Measurements from ENCODE around the gene ADCY2. TPM values are rescaled to one million over a fixed set of nuclear protein-coding genes. Genes with fewer than 3 reads are reported as not detected.

ADCY2 gene
- total RNA-seq, 1 donor from 2014 or later: not detected

DNA sequence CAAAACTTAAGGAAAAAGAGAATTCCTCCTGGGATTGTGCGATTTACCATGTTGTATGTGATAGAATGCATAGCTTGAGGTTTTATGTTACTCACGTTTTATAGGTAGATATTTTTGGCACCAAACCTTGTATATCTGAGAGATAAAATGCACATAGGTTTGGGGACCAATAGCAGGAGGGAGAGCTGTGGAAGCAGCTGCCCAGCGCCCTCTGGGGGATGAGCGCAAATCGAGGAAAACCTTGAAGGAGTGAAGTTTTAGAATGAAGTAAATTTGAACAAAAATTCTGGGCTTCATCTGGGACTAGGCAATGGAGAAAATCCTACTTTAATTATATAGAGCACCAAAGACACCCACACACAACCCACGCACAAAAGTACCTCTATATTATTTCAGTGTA is 197.0 kb downstream of the ADCY2 start:
- no peak for DNase-seq (ENCODE audit: low read depth)

DNA sequence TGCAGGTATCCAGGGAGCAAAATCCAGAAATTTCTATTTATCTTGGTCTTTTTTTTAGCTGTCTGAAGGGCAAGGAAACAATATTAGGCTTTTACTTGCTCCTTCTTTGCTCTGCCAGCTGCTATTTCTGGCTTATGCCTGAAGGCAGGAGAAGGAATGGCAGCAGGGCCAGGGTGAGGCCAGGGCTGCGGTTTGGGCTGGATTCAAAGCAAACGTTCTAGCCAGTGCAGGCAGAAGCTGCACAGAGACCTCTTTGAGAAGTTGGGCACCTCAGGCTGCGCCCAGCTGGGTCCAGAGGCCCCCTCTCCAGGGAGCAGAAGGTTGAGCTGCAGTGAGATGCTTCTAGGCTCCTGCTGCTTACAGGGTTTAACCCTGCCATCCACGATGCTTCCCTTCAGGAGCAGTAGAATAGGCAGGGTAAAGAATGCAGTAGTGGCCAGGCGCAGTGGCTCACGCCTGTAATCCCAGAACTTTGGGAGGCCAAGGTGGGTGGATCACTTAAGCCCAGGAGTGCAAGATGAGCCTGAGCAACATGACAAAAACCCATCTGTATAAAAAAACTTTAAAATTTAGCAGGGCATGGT is 201.2 kb downstream of the ADCY2 start:
- DNase-seq (ENCODE audit: low read depth): no peak

- DNase-seq (ENCODE audit: low read depth): no peak
Measured at GRCh38 chr5:7606840-7607465, 211.0 kb downstream of the ADCY2 start.

DNA sequence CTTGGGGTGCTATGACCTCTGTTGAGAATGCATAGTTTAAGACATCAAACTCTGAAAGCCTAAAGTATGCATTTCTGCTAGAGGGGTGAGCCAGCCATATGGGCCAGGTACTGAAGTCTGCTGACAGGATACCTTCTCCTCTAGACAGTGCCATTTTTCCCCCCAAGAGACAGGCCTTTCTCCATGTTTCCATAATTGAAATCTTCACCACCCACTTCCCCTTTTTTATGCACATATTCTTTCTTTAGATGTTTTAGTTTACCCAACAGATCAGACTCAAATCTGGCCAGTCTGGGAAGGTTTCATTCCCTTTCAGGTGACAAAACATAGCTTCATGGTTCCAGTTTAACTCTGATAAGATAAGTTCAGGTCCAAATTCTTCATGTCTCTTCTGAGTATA is 212.8 kb downstream of the ADCY2 start:
- no peak for DNase-seq (ENCODE audit: low read depth)

DNA sequence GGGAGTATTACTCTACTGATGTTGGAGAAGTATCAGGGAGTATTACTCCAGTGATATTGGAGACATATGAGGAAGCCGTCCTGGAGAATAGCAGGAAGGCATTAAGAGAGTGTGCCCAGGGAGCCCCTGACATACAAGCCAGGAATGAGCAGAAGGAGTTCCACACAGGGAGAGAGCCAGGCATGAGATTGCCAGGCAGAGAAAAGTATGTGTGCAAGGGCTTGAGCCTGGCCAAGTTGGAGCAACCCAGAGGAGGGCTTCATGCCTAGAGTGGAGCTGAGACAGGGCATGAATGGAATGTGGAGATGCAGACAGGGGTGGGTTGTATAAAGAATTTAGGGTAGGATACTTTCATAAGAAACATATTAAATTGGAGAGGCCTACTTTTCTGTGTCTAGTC is 213.8 kb downstream of the ADCY2 start:
- DNase-seq (ENCODE audit: low read depth): no peak

DNA sequence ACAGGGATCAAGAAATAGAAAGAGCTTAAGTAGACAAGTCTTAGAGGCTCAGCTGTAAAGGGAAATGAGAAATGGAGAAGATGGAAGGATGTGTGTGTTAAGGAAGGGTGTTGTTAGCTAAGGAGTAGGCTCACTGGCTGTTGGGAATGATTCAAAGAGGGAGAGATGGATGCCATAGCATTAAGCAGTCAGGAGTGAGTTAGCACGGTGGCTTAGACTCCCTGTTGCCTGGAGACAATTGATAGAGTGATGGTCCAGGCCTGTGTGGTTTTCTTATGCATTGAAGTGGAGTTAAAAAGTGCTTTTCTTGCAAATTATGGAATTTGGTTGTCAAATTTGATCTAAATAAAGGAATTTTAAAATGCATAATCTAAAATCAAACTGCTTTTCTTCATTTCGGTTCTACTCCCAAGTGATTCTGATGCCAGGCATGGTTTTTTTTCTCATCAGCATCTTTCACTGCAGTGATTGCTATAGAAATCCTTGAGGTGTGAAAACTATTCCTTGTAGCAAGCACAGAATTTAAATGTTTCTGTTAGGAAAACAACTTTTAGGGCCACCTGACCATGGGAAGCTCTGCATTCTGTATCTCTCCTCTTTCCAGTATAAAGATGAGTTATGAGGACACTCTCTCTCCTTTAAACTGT is 214.7 kb downstream of the ADCY2 start:
- no peak for DNase-seq (ENCODE audit: low read depth)

DNA sequence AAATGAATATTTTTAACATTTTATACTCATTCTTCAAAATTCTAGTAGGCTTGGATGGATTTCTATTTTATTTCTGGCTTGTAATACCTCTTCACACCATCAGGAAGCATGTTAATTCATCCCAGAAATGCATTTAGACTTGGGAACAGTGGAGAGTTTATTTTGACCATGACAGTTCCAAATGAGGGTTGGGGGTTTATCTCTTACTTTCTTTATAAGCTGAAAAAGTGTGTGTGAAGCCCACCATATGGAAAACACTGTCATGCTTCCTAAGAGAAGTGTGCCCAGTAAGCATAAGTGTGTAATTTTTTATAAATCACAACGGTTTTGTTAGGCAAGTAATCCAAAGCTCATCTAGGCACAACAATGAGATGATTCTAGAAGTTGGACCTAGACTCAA is 215.6 kb downstream of the ADCY2 start:
- DNase-seq (ENCODE audit: low read depth): no peak

DNA sequence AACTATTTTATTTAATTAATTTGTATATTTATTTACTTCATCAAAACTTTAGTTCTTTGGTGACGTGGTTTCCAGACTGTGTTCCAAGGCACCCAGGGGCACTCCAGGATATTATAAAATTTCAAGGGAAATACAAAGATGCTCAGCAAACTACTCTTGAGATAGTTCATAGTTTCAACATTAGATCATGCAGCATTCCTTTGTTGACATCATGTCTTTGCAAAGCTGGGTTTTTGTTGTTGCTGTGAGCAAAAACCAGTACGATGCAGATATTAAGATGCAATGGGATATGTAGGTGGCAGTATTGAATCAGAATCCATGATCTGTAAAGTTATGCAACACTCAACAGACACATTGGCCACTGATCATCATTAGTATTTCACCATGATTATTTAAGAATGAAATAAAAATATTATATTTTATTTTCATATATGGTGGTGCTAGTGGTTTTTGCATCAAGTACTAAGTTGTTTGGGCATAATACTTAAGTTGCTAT is 219.7 kb downstream of the ADCY2 start:
- DNase-seq (ENCODE audit: low read depth): no peak

- DNase-seq (ENCODE audit: low read depth): no peak
Measured at GRCh38 chr5:7616897-7617296, 221.0 kb downstream of the ADCY2 start.

GRCh38 chr5:7622498-7622897 is 226.6 kb downstream of the ADCY2 start:
- no peak for DNase-seq (ENCODE audit: low read depth)

DNA sequence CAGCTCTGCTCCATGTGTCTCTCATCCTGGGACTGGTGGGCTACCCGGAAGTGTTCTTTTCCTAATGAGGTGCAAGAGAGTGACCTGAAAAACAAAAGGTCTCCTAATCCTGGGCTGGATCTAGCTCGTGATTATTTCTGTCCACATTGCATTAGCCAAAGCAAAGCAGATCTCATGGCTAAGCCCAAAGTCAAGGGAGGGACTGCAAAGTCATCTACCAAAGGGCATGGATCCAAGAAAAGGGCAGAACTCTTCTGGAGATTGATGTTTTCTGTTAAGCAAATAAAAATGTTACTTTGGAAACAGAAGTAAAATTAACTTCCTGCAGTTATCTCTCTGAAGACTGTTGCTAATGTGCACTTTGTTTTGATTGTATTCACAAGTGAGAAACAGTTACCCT is 229.8 kb downstream of the ADCY2 start:
- no peak for DNase-seq (ENCODE audit: low read depth)

DNA sequence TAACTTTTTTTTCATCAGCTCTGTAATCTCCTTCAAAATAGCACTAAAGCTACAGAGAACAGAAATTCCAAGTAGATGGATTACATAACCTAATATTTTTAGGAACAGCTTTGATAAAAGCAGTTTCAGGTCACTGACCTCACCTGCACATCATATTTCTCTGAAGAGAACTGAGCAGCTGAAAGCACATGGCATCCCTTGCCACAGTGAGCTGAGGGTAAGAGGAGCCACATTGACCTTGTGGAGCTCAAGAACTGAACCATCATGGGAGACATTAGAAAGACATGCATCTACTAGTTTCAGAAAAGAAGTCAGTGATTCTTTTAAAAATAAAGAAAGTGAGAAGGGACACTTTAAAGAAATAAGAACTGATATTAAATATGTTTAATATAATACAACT is 232.3 kb downstream of the ADCY2 start:
- DNase-seq (ENCODE audit: low read depth): no peak

GRCh38 chr5:7628820-7629219 is 232.9 kb downstream of the ADCY2 start:
- no peak for DNase-seq (ENCODE audit: low read depth)

DNA sequence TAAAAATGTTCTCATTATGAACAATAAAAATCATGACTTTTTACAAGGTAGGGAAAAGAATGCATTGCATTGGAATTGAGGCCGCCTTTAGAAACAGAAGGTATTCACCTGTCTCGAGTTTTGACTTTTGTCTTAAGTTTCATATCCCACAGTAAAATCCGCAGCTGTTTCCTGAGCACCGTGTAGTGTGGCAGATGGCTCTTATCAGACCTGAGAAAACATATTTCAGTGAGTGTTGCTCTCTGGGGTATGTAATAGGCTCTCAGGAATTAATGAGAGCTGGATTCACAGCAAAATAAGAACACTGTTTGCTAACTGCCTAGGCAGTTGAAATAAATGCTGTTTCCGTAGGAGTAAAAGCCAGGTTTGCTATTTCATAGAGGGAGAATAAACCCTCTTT is 233.6 kb downstream of the ADCY2 start:
- DNase-seq (ENCODE audit: low read depth): no peak

- no peak for DNase-seq (ENCODE audit: low read depth)
Measured at GRCh38 chr5:7634837-7635236, 238.9 kb downstream of the ADCY2 start.

DNA sequence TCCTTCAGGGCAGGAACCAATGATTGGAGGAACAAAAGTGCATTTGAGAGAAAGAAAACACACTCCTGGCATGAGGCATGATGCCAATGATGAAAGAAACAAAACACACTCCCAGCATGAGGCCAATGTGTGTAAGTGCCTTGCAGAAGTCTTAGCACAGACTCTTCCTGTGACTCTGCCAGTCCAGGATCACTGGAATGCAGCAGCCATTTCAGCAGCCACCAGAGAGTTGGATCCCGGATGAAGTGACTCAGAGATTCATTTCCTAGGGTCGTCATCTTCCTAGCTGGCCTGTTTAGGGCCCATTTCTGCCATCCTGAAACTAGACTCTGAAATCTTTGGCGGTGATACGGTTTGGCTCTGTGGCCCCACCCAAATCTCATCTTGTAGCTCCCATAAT is 242.5 kb downstream of the ADCY2 start:
- no peak for DNase-seq (ENCODE audit: low read depth)

- no peak for DNase-seq (ENCODE audit: low read depth)
Measured at GRCh38 chr5:7642029-7642428, 246.1 kb downstream of the ADCY2 start.

DNA sequence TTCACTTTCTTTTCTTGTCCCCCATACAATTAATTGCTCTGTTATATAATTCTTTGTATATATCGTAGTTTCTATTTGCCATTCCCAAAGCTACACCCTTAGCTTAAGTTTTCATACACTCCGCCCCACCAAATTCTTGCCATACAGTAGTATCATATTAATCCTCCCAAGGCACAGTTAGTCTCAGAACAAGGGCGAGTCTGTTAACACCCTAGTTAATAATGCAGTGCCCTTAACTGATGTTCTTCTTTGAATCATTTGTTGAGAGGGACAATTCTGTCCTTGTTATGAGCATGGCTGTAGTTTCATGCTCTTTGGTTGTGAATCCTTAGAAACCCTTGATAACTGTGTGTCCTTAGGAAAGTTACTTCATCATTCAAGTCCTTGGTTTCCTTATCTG is 248.8 kb downstream of the ADCY2 start:
- no peak for DNase-seq (ENCODE audit: low read depth)

DNA sequence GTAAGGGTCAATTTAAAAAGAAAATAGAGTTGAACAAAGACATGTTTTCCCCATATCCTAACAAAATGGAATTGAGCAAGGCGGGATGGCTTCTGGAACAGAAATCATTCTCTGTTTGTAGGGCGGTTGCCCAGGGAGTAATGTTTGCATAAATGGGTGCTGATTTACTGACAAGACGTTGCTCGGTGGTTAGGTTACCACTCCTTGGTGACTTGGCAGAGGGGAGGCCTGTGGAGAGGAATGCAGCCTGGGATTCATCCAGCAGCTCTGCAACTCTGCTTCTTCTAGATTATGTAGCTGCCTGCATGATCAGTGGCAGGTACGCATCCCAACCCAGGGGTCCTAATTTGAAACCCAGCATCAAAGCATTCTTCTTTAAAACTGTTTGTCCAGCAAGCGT is 254.8 kb downstream of the ADCY2 start:
- no peak for DNase-seq (ENCODE audit: low read depth)

GRCh38 chr5:7653046-7653445 is 257.1 kb downstream of the ADCY2 start:
- DNase-seq (ENCODE audit: low read depth): no peak

DNA sequence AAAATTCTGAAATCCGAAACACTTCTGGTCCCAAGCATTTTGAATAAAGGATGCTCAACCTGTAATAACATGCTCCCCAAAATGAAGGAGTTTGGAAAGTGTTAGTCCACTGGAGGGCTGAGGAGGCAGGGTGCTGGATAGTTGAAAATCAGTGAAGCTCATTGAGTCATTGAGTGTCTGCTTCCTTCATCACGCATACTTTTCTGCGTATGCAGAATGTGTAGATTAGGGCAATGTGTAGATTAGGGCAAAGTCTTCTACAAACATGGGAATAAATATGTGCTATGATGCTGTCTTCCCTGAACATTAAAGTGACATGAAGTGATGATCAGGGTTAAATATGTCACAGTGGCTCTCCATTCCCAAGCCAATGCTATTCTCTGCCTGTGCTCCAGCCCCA is 261.2 kb downstream of the ADCY2 start:
- no peak for DNase-seq (ENCODE audit: low read depth)

- DNase-seq (ENCODE audit: low read depth): no peak
Measured at GRCh38 chr5:7659420-7659819, 263.5 kb downstream of the ADCY2 start.

GRCh38 chr5:7662289-7662688 is 266.4 kb downstream of the ADCY2 start:
- no peak for DNase-seq (ENCODE audit: low read depth)

- DNase-seq (ENCODE audit: low read depth): no peak
Measured at GRCh38 chr5:7663808-7664207, 267.9 kb downstream of the ADCY2 start.
